HG02623 (cell line): Measurements from ENCODE around the gene LIMK1.
"Not testable (repeated sequence)": the region's sequence is repeated elsewhere in the genome, so short reads cannot be mapped to it uniquely, and the experiment has no call there.

ENCODE experiments used
- ATAC-seq: cut with Tn5 transposase; IDR thresholded peaks from one replicate; pipeline ENCODE4 v1.9.1; 2021; ENCODE audit warnings: moderate library complexity; ENCODE audit not compliant: unreplicated experiment

The LIMK1 gene

DNA sequence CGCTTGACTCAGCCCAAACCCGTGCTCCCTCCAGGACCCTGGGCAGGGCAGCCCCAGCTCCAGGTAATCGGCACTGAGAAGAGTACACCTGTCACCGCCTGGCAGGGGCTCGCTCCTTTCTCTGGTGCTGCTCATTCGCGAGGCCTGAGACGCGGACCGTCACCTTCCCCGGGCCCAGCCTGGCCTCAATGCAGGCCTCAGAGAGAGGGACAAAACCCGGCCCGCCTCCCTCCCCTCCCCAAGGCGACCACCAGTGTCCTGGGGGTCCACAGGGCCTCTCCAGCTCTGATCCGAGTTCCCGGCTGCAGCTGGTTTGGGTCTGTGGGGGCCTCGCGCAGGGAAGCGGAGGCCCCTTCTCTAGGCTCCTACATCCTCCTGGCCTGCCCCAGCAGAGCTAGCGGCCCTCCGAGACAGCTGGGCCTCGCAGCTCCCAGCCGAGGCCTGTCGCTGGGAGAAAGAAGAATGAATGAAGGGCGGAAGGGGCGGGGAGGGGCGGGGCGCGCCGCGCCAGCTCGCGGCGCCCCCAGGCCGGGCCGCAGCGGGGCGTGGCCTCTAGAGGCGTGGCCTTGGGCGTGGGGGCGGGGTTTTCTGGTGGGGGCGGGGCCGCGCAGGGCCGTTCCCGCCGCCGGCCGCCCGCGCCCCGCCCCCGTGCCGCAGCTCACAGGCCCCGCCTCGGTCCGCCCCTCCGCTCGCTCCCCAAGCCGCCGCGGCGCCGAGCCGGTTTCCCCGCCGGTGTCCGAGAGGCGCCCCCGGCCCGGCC is at the start of gene LIMK1:
TSS of gene LIMK1 (plus strand) at position 688 of the 760 bp plus-strand sequence. CDS start 187 bp downstream, outside the sequence.
- ATAC-seq: peak; percentile 69

- no peak for ATAC-seq
Measured at GRCh38 chr7:74037609-74038008, 46.0 kb upstream of the LIMK1 start.

- ATAC-seq: no peak
Measured at GRCh38 chr7:74038194-74038961, 45.2 kb upstream of the LIMK1 start.

- ATAC-seq: no peak
Measured at GRCh38 chr7:74039337-74039736, 44.3 kb upstream of the LIMK1 start.

- no peak for ATAC-seq
Measured at GRCh38 chr7:74040101-74040790, 43.4 kb upstream of the LIMK1 start.

- no peak for ATAC-seq
Measured at GRCh38 chr7:74040791-74041520, 42.6 kb upstream of the LIMK1 start.

DNA sequence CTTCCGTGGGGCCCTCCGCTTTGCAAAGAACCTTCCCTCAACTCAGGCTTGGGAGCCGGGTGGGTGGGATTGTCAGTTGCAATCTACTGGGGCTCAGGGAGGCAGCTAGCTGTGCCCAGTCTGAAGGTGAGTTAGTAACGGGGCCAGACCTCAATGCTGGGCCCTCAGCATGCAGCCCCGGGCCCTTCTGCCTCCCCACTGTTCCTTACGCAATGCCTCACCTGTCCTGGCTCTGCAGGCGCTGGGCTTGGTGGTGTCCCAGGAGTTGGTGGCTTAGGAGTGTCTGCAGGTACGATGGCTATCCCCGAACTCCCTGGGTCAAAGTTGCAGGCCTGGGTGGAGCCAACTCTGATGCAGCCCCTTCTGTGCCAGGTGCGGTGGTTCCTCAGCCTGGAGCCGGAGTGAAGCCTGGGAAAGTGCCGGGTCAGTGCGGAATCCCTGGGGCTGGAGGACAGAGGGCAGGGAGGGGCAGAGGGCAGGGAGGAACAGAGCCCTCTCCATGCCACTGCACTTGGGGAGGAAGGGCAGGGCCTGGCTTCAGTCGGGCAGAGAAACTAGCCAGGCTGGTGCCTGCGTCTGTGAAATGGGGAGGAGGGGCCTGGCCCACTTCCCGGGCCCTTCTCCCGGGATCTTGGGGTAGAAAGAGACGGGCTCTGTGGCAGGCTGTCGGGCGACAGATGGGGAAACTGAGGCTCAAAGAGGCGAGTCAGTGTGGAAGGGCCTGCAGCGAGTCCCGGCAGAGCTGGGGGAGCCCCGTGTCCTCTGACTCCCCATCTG is 40.7 kb upstream of the LIMK1 start:
- ATAC-seq: no peak

- no peak for ATAC-seq
Measured at GRCh38 chr7:74043523-74043951, 40.1 kb upstream of the LIMK1 start.

GRCh38 chr7:74044366-74045350 is 38.9 kb upstream of the LIMK1 start:
- ATAC-seq: no peak

DNA sequence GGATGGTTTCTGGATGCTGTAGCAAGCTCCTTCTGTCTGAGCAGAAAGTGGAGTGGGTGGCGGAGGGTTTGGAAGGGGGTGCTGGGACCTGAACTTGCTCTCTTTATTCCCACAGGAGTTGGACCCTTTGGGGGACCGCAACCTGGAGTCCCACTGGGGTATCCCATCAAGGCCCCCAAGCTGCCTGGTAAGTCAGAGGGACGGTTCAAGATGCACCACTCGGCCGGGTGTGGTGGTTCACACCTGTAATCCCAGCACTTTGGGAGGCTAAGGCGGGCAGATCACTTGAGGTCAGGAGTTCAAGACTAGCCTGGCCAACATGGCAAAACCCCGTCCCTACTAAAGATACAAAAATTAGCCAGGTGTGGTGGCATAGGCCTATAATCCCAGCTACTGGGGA is 37.0 kb upstream of the LIMK1 start:
- not testable (repeated sequence) for ATAC-seq

- ATAC-seq: no peak
Measured at GRCh38 chr7:74047804-74048380, 35.7 kb upstream of the LIMK1 start.

GRCh38 chr7:74048999-74049599 is 34.5 kb upstream of the LIMK1 start:
- no peak for ATAC-seq

DNA sequence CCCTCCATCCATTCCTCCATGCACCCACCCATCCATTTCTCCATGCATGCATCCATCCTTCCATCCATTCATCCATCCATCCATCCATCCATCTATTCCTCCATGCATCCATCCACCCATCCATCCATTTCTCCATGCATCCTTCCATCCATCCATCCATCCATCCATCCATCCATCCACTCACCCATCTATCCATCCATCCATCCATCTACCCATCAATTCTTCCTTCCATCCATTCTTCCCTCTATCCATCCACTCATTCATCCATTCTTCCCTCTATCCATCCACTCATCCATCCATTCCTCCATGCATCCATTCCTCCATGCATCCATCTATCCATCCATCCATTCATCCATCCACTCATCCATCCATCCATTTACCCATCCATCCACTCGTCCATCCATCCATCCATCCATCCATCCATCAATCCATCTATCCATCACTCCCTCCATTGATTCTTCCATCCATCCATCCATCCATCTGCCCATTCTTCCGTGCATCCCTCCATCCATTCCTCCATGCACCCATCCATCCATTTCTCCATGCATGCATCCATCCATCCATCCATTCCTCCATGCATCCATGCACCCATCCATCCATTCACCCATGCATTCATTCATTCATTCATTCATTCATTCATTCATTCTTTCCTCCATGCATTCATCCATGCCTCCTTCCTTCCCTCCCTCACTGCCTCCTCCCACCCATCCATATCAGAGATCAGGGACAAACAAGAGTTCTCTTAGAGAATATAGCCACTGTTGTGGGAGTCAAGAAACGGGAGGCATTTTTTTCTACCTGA is 33.4 kb upstream of the LIMK1 start:
- ATAC-seq: no peak

DNA sequence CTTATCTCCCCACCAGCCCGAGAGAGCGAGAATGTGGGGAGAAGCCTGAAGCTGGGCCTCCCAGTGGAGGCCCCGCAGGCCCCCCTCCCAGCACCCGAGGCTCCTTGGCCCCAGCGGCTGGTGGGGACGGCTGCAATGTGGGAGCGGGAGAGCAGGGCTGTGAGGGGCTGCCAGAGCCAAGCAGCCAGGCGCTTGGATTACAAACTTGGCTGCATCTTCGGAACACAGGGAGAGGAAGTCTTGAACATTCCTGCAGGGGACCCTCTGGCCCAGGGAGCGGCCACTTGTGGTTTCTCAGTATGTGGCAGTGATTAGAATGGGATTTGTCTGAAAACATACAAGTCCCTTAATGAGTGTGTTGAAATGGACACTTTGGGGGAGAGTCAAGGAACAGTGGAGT is 32.4 kb upstream of the LIMK1 start:
- no peak for ATAC-seq

DNA sequence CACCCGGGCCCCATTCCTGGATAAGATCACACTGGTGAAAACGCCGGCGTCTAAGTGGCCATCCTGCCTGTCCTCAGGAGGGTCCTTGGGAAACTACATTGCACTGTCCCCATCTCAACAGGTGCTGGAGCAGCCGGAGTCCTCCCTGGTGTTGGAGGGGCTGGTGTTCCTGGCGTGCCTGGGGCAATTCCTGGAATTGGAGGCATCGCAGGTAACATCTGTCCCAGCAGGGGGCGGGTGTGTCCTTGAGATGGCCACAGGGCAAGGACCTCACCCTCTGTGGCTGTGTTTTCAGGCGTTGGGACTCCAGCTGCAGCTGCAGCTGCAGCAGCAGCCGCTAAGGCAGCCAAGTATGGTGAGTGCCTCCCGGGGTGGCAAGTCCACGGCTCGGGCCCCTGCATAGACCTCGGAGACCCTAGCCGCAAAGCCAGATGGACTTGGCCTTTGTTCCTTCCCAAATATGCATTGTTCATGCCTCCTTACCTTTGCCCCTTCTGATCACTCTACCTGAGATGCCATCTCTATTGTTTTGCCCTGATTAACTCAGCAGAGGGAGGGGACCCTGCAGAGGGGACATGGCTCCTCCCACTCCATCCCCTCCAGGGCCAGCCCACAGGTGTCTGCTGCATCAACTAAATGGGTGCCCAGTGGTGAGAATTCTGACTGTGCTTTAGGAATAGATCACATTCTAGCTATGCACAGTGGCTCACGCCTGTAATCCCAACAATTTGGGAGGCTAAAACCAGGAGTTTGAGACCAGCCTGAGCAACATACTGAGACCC is 31.8 kb upstream of the LIMK1 start:
- ATAC-seq: no peak

DNA sequence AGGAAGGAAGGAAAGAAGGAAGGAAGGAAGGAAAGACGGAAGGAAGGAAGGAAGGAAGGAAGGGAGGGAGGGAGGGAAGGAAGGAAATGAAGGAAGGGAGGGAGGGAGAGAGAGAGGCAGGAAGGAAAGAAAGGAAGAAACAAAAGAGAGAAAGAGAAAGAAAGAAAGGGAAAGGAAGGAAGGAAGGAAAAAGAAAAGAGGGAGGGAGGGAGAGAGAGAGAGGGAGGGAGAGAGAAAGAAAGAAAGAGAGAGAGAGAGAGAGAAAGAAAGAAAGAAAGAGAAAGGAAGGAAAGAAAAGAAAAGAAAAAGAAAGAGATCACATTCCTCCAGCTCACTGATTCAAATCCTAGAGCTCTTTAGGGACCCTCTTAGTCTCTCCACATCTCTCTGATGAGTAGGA is 31.0 kb upstream of the LIMK1 start:
- no peak for ATAC-seq
